Measurements from ENCODE around the gene DNAJC5G. TPM values are rescaled to one million over a fixed set of nuclear protein-coding genes. Genes with fewer than 3 reads are reported as not detected.

DNAJC5G gene
- total RNA-seq, 6 experiments from 2014 or later: not detected

GRCh38 chr2:27306573-27307286, 31.5 kb downstream of the DNAJC5G start:
- H3K4me3 ChIP-seq: no peak overlapping the region
- WGBS (ENCODE audit: insufficient coverage, low coverage, low lambda C conversion rate, missing lambda C conversion rate): 9% methylated on average over 8 of the region's 51 CpGs
- intact Hi-C loops (cut with DNase I): loop anchor here in 1 of 2 donors (10.0 kb wide), 1 partner anchor 52 kb away; no protein-coding TSS in a partner anchor
- H3K27ac ChIP-seq: no peak overlapping the region
- H3K4me1 ChIP-seq: peaks cover 0 to 21% (median 2%) of the 10 kb centered on the region in 4 donors
- H3K36me3 ChIP-seq: no peaks in the 10 kb centered on the region
- no peaks in the 10 kb centered on the region for H3K9me3 ChIP-seq
- no peak for TF ChIP-seq CTCF (IDR thresholded peaks at IDR 0.05)
- no peak for TF ChIP-seq POLR2A (IDR thresholded peaks at IDR 0.05)
- H3K27me3 ChIP-seq: peaks cover 0 to 11% of the 10 kb centered on the region in 2 donors
- ATAC-seq (no peak), DNase-seq (no peak)

- intact Hi-C loops (cut with DNase I): loop anchor here in 1 of 2 donors (10.0 kb wide), 1 partner anchor 52 kb away; no protein-coding TSS in a partner anchor
- 11% methylated on average over 8 of the region's 14 CpGs for WGBS (ENCODE audit: insufficient coverage, low coverage, low lambda C conversion rate, missing lambda C conversion rate)
- H3K27ac ChIP-seq: no peak overlapping the region
- no peaks in the 10 kb centered on the region for H3K9me3 ChIP-seq
- H3K4me3 ChIP-seq: no peak overlapping the region
- H3K4me1 ChIP-seq: peaks cover 0 to 21% (median 2%) of the 10 kb centered on the region in 4 donors
- DNase-seq (no peak), ATAC-seq (no peak)
- H3K36me3 ChIP-seq: no peaks in the 10 kb centered on the region
- TF ChIP-seq POLR2A (IDR thresholded peaks at IDR 0.05): no peak
- no peak for TF ChIP-seq CTCF (IDR thresholded peaks at IDR 0.05)
- peaks cover 0 to 11% of the 10 kb centered on the region in 2 donors for H3K27me3 ChIP-seq
Measured at GRCh38 chr2:27307287-27307544, 32.0 kb downstream of the DNAJC5G start.

- Histone ChIP-seq H3K4me1 (peaks cover 0 to 21% (median under 1%) of the 10 kb centered on the region in 4 donors), H3K4me3 (no peak overlapping the region), H3K27ac (no peak overlapping the region), H3K36me3 (no peaks in the 10 kb centered on the region), H3K9me3 (no peaks in the 10 kb centered on the region), H3K27me3 (peaks cover 0 to 11% of the 10 kb centered on the region in 2 donors)
- no peak for TF ChIP-seq POLR2A (IDR thresholded peaks at IDR 0.05)
- intact Hi-C loops (cut with DNase I): loop anchor here in 1 of 2 donors (10.0 kb wide), 1 partner anchor 53 kb away; no protein-coding TSS in a partner anchor
- peak in 3 of 4 donors; percentile 13 to 24 (median 17) for ATAC-seq
- DNase-seq: no peak
- 10% methylated on average over 2 of the region's 75 CpGs for WGBS (ENCODE audit: insufficient coverage, low coverage, low lambda C conversion rate, missing lambda C conversion rate)
Measured at GRCh38 chr2:27307545-27308358, 32.5 kb downstream of the DNAJC5G start.

GRCh38 chr2:27308359-27308881, 33.2 kb downstream of the DNAJC5G start, which contains the start of gene UCN:
Gene UCN, minus strand, starts transcription at chr2:27308445. Its CDS starts 550 bp downstream, at chr2:27307895.
- no peaks in the 10 kb centered on the region for H3K36me3 ChIP-seq
- 47% methylated on average over 3 of the region's 25 CpGs for WGBS (ENCODE audit: insufficient coverage, low coverage, low lambda C conversion rate, missing lambda C conversion rate)
- H3K4me1 ChIP-seq: peaks cover 0 to 21% (median 0%) of the 10 kb centered on the region in 4 donors
- peak in 3 of 4 donors; percentile 15 to 52 (median 28) for ATAC-seq
- H3K9me3 ChIP-seq: no peaks in the 10 kb centered on the region
- H3K4me3 ChIP-seq: no peak within 1 kb of the TSS
- TF ChIP-seq POLR2A (IDR thresholded peaks at IDR 0.05) (no peak), CTCF (IDR thresholded peaks at IDR 0.05) (no peak)
- DNase-seq: peak in 1 of 3 donors; percentile 56
- H3K27ac ChIP-seq: no peak within 1 kb of the TSS
- H3K27me3 ChIP-seq: peaks cover 0 to 11% of the 10 kb centered on the region in 2 donors
- intact Hi-C loops (cut with DNase I): loop anchor here in 1 of 2 donors (10.0 kb wide), 1 partner anchor 54 kb away; no protein-coding TSS in a partner anchor

Data from right lobe of liver (tissue), 6 donors.